SH-SY5Y (cell line): ENCODE data around the gene PLEKHA5.

Experiments
- GATA2 ChIP-seq: IDR thresholded peaks from 2 replicates; pipeline ENCODE4 v1.6.1; 2011; ENCODE audit warnings: mild to moderate bottlenecking, low read depth, low read length
- GATA3 ChIP-seq: IDR thresholded peaks from 2 replicates; pipeline ENCODE4 v1.6.1; 2011; ENCODE audit warnings: low read depth, mild to moderate bottlenecking, low read length, moderate library complexity

DNA sequence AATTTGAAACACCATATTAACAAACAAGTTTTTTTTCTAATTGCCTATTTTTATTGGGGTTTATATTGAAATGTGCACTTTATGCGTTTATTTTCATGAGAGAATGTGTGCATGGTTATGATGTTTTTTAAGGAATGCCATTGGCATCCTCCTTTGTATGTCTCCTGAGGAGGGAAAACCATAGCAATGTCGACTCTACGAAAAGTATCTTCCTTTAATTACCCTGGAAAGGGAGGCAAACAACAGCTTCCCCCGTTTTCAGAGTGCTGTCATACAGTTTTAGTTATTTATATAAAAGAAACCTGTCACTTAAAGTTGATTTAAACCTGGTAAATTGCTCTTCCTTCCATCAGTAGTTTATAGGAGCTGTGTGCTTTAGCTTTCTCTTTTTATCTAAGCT is 117.4 kb downstream of the PLEKHA5 start:
- TF ChIP-seq GATA2 (no peak), GATA3 (no peak)
